WERI-Rb-1 (cell line): ENCODE data around the gene ANKDD1B.

Source experiments
- DNase-seq: peaks from one replicate; pipeline ENCODE4 v3.0.0-alpha.2; 2020
- H3K27ac ChIP-seq: fragments of 250-450 bp; sonication (Bioruptor Pico); 2 replicates; pipeline ENCODE4 v1.5.1; 2020; ENCODE audit warnings: mild to moderate bottlenecking, moderate library complexity
- H3K27me3 ChIP-seq: fragments of 250-450 bp; sonication (Bioruptor Pico); 2 replicates; pipeline ENCODE4 v1.5.1; 2021; ENCODE audit warnings: mild to moderate bottlenecking, low read depth, moderate library complexity; ENCODE audit not compliant: insufficient read depth, severe bottlenecking
- H3K36me3 ChIP-seq: fragments of 250-450 bp; sonication (Bioruptor Pico); 2 replicates; pipeline ENCODE4 v1.5.1; 2020; ENCODE audit warnings: mild to moderate bottlenecking, moderate library complexity
- H3K4me3 ChIP-seq: 2 replicates; pipeline ENCODE4 v1.5.1; 2011; ENCODE audit warnings: low read depth, mild to moderate bottlenecking, control low read depth, low read length
- H3K9me3 ChIP-seq: fragments of 250-450 bp; sonication (Bioruptor Pico); 2 replicates; pipeline ENCODE4 v1.5.1; 2021; ENCODE audit warnings: mild to moderate bottlenecking, moderate library complexity; ENCODE audit not compliant: severe bottlenecking
- TF ChIP-seq, protein P1 (sequence below): IDR thresholded peaks from 2 replicates; pipeline ENCODE4 v1.5.1; 2011; ENCODE audit warnings: low read depth, mild to moderate bottlenecking, control low read depth, inconsistent platforms, low read length

The ANKDD1B gene

DNA sequence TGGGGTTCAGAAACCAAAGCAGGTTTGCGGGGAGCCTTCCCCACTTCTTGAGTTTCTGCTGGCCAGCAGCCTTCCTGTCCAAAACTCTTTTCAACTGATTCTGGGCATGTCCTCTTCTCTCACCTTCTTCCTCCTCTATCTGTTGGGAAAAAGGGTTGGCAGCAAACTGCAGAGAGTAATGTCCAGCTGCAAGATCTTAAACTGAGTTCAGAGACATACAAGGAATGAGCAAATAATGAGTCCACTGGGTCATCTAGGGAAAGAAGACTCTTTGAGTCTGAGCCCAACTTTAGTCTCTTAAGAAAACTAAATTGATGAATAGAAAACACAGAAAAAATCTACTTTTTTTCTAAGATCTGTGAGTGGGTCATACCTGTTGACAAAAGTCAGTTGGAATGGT, 16.5 kb downstream of the ANKDD1B start:
- DNase-seq = no peak
- H3K36me3 ChIP-seq = no peaks in the 10 kb centered on the region
- no peak overlapping the region for H3K4me3 ChIP-seq
- TF ChIP-seq, protein P1, sequence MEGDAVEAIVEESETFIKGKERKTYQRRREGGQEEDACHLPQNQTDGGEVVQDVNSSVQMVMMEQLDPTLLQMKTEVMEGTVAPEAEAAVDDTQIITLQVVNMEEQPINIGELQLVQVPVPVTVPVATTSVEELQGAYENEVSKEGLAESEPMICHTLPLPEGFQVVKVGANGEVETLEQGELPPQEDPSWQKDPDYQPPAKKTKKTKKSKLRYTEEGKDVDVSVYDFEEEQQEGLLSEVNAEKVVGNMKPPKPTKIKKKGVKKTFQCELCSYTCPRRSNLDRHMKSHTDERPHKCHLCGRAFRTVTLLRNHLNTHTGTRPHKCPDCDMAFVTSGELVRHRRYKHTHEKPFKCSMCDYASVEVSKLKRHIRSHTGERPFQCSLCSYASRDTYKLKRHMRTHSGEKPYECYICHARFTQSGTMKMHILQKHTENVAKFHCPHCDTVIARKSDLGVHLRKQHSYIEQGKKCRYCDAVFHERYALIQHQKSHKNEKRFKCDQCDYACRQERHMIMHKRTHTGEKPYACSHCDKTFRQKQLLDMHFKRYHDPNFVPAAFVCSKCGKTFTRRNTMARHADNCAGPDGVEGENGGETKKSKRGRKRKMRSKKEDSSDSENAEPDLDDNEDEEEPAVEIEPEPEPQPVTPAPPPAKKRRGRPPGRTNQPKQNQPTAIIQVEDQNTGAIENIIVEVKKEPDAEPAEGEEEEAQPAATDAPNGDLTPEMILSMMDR = no peak
- no peaks in the 10 kb centered on the region for H3K27me3 ChIP-seq
- no peak overlapping the region for H3K27ac ChIP-seq
- no peaks in the 10 kb centered on the region for H3K9me3 ChIP-seq

DNA sequence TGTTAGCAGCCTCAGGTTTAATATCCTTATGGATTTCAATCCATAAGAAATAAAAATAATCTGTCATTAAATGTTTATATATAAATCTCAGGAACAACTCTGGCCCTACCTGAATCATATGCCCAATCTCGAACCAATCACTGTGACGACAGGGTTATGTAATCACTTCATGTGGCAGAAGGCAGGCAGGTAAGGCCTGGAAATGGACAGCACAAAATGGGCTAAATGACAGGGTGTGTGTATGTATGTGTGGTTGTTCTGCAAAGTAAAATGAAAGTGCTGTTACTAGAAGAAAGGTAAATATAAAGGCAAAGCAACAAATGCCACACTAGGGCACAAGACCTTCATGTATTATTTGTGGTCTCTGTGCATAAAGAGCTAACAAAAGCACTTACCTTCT, 19.6 kb downstream of the ANKDD1B start:
- H3K4me3 ChIP-seq = no peak overlapping the region
- H3K9me3 ChIP-seq = no peaks in the 10 kb centered on the region
- no peaks in the 10 kb centered on the region for H3K36me3 ChIP-seq
- no peak for DNase-seq
- no peak overlapping the region for H3K27ac ChIP-seq
- TF ChIP-seq, protein P1 = no peak
- H3K27me3 ChIP-seq = no peaks in the 10 kb centered on the region

DNA sequence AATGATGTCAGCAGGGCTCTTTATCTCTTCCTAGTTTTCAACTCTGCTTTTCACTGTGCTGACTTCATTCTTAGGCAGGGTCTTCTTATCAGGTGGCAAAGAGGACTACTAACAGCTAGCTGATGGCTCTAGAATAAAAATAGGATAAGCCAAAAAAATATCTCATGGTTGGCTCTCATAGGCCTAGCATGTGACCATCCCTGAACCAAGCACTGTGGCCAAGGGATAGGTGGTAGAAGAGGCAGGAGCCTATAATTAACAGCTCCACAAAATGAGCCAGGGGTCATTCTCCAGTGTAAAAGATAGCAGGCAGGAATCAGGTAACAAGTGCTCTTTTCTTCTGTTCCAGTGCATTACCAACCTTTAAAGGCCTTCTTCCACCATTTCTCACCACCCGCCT, 21.1 kb downstream of the ANKDD1B start:
- Histone ChIP-seq H3K4me3 (no peak overlapping the region), H3K36me3 (no peaks in the 10 kb centered on the region), H3K27me3 (no peaks in the 10 kb centered on the region), H3K9me3 (no peaks in the 10 kb centered on the region), H3K27ac (no peak overlapping the region)
- TF ChIP-seq, protein P1 = no peak
- DNase-seq = no peak

DNA sequence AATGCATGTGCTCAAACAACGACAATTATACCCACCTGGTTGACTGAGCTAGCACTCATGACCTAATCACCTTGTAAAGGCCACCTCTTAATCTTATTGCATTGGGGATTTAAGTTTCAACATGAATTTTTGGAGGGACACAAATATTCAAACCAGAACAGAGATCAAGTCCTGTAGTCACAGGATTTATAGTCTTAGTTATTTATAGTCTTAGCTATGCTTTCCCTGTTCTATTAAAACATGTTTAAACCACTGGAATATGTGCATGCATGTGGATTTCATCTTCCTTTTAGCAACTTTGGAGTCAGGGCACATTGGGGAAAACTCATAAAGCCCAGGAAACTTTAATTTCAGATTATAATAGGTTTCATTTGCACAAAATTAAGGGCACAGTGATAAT, 26.7 kb downstream of the ANKDD1B start:
- no peak overlapping the region for H3K4me3 ChIP-seq
- no peaks in the 10 kb centered on the region for H3K36me3 ChIP-seq
- DNase-seq = no peak
- H3K9me3 ChIP-seq = no peaks in the 10 kb centered on the region
- TF ChIP-seq, protein P1 = no peak
- no peak overlapping the region for H3K27ac ChIP-seq
- no peaks in the 10 kb centered on the region for H3K27me3 ChIP-seq

DNA sequence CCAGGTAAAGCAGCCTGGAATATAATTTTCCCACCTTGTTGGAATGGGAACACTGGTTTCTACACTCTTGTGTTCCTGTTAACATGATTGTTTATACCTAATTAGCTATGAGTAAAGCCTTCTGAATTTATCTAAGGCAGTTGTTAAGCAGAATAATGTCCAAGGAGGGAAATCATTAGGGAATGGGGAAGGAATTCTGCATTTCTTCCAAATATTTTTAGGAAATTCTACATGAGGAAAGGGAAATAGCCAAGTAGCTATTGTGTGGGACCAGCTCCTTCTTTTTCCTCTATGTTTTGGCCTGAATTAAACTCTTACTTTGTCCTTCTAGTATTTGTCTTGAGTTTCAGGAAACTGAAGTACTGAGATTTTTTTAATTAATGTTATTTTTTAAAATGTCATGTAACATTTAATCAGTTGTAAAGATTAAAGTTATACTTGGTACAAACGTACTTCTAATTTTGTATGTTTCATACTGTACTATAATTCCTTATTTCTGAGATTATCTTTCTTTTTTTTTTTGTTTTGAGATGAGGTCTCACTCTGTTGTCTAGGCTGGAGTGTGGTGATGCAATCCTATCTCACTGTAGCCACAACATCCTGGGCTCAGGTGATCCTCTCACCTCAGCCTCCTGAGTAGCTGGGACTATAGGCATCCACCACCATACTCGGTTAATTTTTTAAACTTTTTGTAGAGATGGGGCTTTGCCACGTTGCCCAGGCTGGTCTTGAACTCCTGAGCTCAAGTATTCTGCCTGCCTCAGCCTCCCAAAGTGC, 28.5 kb downstream of the ANKDD1B start:
- Histone ChIP-seq H3K36me3 (no peaks in the 10 kb centered on the region), H3K9me3 (no peaks in the 10 kb centered on the region), H3K27ac (no peak overlapping the region), H3K4me3 (no peak overlapping the region), H3K27me3 (no peaks in the 10 kb centered on the region)
- TF ChIP-seq, protein P1 = no peak
- no peak for DNase-seq

DNA sequence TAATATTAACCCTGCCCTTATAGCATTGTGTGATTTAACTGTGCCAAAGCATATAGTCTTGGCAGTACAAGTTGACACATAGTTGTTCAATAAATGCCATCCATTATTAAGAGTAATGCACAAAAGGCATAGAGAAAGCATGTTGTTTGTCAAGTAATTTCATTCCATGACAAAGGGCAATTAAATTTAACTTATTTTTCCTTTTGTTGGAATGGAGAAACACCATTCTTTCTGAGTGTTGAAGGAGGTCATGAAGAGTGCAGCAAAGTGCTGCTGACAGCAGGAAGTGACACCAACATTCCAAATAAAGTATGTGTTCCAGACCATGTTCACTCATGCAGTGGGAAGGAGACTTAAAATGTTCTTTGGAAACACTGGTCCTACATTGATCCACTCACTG, 29.1 kb downstream of the ANKDD1B start:
- TF ChIP-seq, protein P1 = no peak
- H3K27ac ChIP-seq = no peak overlapping the region
- H3K4me3 ChIP-seq = no peak overlapping the region
- no peaks in the 10 kb centered on the region for H3K9me3 ChIP-seq
- no peaks in the 10 kb centered on the region for H3K36me3 ChIP-seq
- DNase-seq = no peak
- H3K27me3 ChIP-seq = no peaks in the 10 kb centered on the region
